Activated naive CD4-positive, alpha-beta T cell treated with anti-CD3 and anti-CD28 coated beads, Interleukin-2, amount 50 U/mL, for 24 hours (primary cell): ENCODE measurements around the gene BCKDK.
"Not testable (repeated sequence)": the region's sequence is repeated elsewhere in the genome, so short reads cannot be mapped to it uniquely, and the experiment has no call there.

ENCODE experiments used
- H3K27ac Mint-ChIP-seq: one replicate; pipeline ENCODE4 v1.8.0; 2021; ENCODE audit warnings: mild to moderate bottlenecking, mixed read lengths
- H3K27me3 Mint-ChIP-seq: one replicate; pipeline ENCODE4 v1.8.0; 2021; ENCODE audit warnings: mixed read lengths
- H3K36me3 Mint-ChIP-seq: one replicate; pipeline ENCODE4 v1.8.0; 2021; ENCODE audit warnings: mixed read lengths
- H3K4me1 Mint-ChIP-seq: one replicate; pipeline ENCODE4 v1.8.0; 2021; ENCODE audit warnings: mixed read lengths
- H3K4me3 Mint-ChIP-seq: one replicate; pipeline ENCODE4 v1.8.0; 2021; ENCODE audit warnings: mild to moderate bottlenecking, mixed read lengths
- H3K9me3 Mint-ChIP-seq: one replicate; pipeline ENCODE4 v1.8.0; 2021; ENCODE audit warnings: mixed read lengths

The BCKDK gene

DNA sequence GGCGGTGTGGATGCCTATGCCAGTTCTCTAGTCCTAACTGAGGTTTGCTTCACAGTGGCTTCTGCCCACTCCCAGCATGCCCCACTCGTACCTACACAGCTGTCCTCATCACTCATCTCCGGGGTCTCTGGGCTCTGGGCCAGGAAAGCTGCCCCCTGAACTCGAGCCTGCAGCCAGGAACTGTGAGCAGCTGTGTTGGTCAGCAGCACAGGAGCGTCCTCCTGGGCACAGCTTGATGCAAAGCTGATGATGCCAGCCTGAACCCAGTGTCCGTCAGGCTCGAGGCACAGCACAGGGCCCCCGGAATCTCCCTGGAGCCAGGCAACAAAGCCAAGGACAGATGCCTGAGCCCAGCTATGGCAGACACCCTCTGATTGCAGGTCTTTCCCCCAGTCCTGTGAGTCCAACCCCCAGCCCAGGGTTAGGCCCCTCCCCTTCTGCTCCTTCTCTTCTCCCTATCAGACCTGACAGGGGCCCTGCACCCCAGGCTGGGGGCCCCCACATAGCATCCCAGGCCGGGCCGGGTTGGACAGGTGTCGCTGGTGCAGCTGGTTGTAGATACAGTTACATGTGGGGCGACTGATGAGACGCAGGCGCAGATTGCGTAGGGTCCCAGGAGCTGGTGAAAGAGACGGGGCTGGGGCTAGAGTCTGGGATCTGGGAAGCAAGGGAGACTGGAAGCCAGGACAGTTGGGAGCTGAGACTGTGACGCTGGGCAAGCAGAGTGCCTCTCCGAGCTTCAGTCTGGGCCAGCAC is 22.1 kb upstream of the BCKDK start:
- Mint-ChIP-seq H3K9me3 (no peaks in the 10 kb centered on the region), H3K4me3 (no peak overlapping the region), H3K4me1 (peaks cover 6% of the 10 kb centered on the region), H3K36me3 (no peaks in the 10 kb centered on the region), H3K27ac (no peak overlapping the region), H3K27me3 (no peaks in the 10 kb centered on the region)

DNA sequence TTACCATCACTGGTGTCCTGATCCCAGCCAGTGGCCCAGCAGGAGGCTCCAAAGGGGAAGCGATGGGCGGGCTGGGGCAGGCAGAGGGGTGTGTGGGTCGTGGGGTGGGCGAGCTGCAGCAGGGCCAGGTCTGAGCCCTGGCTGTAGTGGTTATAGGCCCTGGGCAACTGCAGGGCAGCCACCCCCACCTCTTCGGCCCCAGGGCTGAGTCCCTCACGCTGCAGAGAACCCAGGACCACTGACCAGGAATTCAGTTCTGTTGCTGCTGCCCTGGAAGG is 21.6 kb upstream of the BCKDK start:
- Mint-ChIP-seq H3K27me3 (no peaks in the 10 kb centered on the region), H3K36me3 (no peaks in the 10 kb centered on the region), H3K27ac (no peak overlapping the region), H3K9me3 (no peaks in the 10 kb centered on the region), H3K4me1 (peaks cover 6% of the 10 kb centered on the region), H3K4me3 (no peak overlapping the region)

DNA sequence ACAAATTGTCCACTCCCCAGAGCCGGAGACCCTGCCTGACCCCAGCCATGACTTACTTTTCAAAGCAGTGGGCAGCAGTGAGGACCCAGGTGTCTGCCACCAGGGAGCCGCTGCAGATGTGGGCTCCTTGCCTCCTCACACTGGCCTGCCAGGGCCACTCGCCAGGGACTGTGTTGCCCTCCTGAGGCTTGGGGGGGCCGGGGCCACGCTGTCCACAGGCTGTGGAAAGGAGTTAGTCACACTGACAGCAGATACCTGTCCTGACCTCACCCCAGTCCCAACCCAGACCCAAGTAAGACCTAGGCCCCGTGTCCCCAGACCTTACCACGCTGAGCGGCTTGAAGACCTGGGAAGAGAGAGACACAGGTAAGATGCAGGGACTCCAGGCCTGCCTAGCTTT is 20.7 kb upstream of the BCKDK start:
- Mint-ChIP-seq H3K36me3 (no peaks in the 10 kb centered on the region), H3K27ac (no peak overlapping the region), H3K4me3 (no peak overlapping the region), H3K27me3 (no peaks in the 10 kb centered on the region), H3K9me3 (no peaks in the 10 kb centered on the region), H3K4me1 (peaks cover 1% of the 10 kb centered on the region)

DNA sequence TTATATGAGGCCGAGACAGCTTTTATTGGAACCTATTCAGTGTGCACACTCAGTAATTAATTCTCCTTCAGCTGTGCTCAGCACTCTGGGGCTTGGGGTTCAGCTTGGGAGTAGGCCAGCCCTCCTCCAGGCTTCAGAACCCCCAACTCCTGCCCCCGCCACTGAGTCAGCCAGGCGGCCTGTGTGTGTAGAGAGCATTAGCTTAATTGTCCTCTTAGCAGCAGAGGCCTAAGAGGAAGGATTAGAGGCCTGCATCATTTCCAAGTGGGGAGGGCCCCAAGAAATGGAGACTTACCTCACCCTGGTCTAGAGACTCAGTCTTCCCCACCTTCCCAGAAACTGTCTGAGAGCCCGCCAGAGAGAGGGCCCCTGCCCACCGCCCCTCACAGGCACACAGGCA is 20.2 kb upstream of the BCKDK start:
- no peaks in the 10 kb centered on the region for H3K4me1 Mint-ChIP-seq
- H3K4me3 Mint-ChIP-seq, result no peak overlapping the region
- no peaks in the 10 kb centered on the region for H3K27me3 Mint-ChIP-seq
- H3K9me3 Mint-ChIP-seq, result no peaks in the 10 kb centered on the region
- H3K36me3 Mint-ChIP-seq, result no peaks in the 10 kb centered on the region
- no peak overlapping the region for H3K27ac Mint-ChIP-seq

DNA sequence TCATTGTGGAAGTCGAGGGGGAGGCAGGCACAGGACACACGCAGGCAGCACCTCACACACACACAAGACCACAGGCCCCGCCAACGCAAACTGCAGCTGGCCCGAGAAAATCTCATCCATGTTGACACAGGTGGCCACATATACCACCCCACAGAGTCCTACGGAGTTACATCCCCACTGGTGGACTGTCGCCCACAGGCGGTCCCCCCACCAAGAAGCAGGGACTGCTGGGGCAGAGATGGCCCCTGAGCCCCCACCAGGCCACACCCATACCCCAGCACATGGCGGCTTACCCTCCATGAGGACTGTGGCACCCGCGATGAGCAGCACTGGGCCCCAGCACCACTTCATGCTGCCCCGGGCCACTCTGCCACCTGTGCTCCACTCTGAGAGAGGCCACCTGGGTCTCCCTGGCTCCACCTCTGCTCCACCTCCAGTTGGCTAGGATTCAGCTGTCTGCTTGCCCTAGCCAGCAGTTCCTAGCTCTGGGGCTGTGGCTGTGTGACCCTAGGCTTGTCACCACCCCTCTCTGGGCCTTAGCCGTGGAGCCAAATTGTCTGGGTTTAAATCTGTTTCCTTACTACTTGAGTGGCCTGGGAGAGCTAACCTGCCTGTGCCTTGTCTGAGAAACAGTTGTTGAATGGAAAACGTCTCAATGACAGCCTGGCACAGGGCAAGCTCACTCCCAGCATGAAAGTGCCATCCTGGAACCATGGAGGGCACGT is 19.6 kb upstream of the BCKDK start, which contains the start of gene PRSS53:
PRSS53 (minus strand) TSS at position 485 of the 725 bp plus-strand sequence; CDS start at position 351, 134 bp downstream.
- no peaks in the 10 kb centered on the region for H3K9me3 Mint-ChIP-seq
- no peak within 1 kb of the TSS for H3K4me3 Mint-ChIP-seq
- H3K27ac Mint-ChIP-seq, result no peak within 1 kb of the TSS
- H3K36me3 Mint-ChIP-seq, result no peaks in the 10 kb centered on the region
- peaks cover 5% of the 10 kb centered on the region for H3K4me1 Mint-ChIP-seq
- no peaks in the 10 kb centered on the region for H3K27me3 Mint-ChIP-seq

DNA sequence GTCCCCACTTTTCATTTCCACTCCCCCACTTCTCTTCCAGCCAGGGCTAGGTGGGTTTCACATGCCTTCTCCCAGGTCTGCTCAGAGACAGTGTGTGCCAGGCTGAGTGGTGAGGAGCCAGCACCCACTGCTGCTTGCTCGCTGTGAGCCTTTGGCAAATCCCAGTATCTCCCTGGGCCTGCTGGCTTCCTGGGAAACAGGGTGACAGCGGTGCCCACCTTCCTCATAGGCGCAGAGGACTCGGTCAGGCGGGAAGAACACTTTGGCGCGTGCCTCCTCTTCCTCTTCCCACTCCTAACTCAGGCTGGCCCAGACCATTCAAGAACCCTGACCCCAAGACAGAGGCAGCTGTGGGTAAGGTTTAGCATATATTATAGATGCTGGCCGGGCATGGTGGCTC is 19.0 kb upstream of the BCKDK start:
- Mint-ChIP-seq H3K36me3 (no peaks in the 10 kb centered on the region), H3K4me1 (peaks cover 9% of the 10 kb centered on the region), H3K9me3 (no peaks in the 10 kb centered on the region), H3K27ac (no peak overlapping the region), H3K4me3 (no peak overlapping the region), H3K27me3 (no peaks in the 10 kb centered on the region)

DNA sequence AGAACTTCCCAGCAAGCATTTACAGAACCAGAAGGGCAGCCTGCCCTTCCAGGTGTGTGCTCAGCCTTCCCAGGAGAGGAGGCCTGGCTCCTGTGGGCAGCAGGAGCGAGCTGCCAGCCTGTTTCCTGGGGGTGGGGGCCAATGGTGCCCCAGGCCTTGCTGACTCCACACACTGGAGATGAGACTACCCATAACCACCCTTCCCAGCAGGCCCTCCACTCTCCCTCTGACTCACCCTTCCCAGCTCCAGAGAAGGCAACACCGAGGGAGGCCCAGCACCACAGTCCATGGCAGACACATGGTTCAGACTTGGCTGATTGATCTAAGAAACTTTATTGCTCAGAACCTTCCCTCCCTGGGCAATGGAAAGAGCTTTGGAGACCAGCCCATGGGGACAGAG is 17.6 kb upstream of the BCKDK start:
- H3K27me3 Mint-ChIP-seq, result no peaks in the 10 kb centered on the region
- peaks cover 16% of the 10 kb centered on the region for H3K4me1 Mint-ChIP-seq
- H3K9me3 Mint-ChIP-seq, result no peaks in the 10 kb centered on the region
- H3K4me3 Mint-ChIP-seq, result no peak overlapping the region
- no peak overlapping the region for H3K27ac Mint-ChIP-seq
- no peaks in the 10 kb centered on the region for H3K36me3 Mint-ChIP-seq

DNA sequence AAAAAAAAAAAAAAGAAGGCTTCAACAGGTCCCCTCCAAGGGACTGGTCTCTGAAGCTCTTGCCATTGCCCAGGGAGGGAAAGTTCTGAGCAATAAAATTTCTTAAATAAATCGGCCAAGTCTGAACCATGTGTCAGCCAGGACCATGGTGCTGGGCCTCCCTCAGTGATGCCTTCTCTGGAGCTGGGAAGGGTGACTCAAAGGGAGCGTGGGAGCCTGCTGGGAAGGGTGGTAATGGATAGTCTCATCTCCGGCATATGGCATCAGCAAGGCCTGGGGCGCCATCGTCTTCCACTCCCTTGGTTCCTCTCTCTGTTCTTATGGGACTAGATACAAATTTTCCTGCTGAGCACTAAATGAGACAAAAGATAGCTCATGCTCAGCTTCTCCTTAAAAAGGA is 15.9 kb upstream of the BCKDK start:
- Mint-ChIP-seq H3K9me3 (no peaks in the 10 kb centered on the region), H3K27ac (no peak overlapping the region), H3K4me1 (peaks cover 24% of the 10 kb centered on the region), H3K27me3 (no peaks in the 10 kb centered on the region), H3K36me3 (no peaks in the 10 kb centered on the region), H3K4me3 (peak overlapping the region; percentile 39)

DNA sequence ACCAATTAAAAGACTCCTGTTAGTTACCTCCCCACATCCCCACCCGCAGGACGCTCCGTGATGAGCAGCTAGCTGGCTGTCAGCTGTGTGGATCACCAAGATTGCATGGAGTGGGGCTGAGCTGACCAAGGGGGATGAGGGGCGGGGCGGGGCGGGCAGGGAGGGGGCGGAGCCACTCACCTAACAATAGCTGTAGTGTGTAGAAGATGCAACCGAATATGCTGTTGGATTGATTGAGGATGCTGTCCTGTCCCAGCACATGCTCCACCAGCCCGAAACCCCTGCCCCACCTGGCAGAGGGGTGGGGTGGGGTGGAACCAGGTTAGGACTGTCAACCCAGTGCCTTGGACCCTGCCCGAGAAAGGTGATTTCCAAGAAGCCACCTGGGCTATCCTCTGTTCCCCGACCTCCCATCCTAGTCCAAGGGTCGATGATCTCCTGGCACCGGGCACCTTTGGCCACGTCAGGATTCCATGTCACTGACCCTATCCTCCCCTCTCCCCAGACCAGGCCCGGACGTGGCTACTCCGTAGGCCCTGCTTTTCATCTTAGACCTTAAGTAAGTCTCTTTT is 15.0 kb upstream of the BCKDK start:
- peaks cover 24% of the 10 kb centered on the region for H3K4me1 Mint-ChIP-seq
- H3K4me3 Mint-ChIP-seq, result peak overlapping the region; percentile 54
- no peaks in the 10 kb centered on the region for H3K9me3 Mint-ChIP-seq
- no peaks in the 10 kb centered on the region for H3K36me3 Mint-ChIP-seq
- peak overlapping the region; percentile 41 for H3K27ac Mint-ChIP-seq
- no peaks in the 10 kb centered on the region for H3K27me3 Mint-ChIP-seq

DNA sequence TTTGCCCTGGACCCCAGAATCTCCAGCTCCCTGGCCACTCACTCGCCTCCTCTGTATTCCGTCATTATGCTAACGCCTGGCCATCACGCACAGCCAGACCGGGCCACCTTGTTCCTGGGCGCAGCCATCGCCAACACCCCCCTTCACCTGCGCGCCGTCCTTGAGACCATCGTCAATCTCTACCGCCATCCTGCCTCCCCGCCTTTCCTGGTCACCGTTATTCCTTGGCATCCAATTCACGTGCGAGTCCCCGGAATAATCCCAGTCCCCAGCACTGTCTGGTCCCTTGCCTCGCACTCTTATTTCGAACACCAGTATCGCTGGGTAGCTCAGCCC is 14.1 kb upstream of the BCKDK start:
- H3K36me3 Mint-ChIP-seq, result no peaks in the 10 kb centered on the region
- H3K4me1 Mint-ChIP-seq, result peaks cover 24% of the 10 kb centered on the region
- peak overlapping the region; percentile 94 for H3K27ac Mint-ChIP-seq
- peak overlapping the region; percentile 99 for H3K4me3 Mint-ChIP-seq
- H3K27me3 Mint-ChIP-seq, result no peaks in the 10 kb centered on the region
- H3K9me3 Mint-ChIP-seq, result no peaks in the 10 kb centered on the region

DNA sequence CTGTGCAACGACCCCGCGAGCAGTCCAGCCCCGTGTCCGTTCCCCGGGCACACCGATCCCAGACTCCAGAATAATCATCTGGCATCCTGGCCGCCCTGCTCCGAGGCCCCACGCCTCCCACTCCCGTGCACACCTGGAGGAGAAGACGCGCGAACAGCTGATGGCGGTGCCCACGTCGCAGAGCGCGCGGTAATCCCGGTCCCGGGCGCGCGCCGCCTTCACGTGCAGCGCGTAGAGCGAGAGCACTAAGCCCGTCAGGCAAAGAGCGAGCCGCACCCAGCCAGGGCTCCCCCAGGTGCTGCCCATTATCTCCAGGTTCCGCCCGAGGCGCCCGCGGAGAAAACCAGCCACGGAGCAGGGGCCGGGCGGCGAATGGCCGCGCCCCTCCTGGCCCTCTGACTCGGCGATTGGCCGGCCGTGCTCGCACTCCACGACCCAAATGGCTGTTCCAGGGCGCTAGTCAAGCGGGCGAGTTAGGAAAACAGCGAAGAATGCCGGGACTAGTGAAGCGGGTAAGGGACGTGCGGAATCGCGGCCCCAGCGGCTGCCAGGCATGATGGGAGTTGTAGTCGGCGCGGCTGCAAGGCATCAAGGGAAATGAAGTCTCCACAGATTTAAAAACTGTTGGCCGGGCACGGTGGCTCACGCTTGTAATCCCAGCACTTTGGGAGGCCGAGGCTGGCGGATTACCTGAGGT is 13.6 kb upstream of the BCKDK start, which contains the start of gene VKORC1:
VKORC1 (minus strand) TSS at position 374 of the 697 bp plus-strand sequence; CDS start at position 306, 68 bp downstream.
- Mint-ChIP-seq H3K4me3 (peak within 1 kb of the TSS; percentile 99), H3K36me3 (no peaks in the 10 kb centered on the region), H3K27ac (peak within 1 kb of the TSS; percentile 94), H3K27me3 (no peaks in the 10 kb centered on the region), H3K4me1 (peaks cover 24% of the 10 kb centered on the region), H3K9me3 (no peaks in the 10 kb centered on the region)

DNA sequence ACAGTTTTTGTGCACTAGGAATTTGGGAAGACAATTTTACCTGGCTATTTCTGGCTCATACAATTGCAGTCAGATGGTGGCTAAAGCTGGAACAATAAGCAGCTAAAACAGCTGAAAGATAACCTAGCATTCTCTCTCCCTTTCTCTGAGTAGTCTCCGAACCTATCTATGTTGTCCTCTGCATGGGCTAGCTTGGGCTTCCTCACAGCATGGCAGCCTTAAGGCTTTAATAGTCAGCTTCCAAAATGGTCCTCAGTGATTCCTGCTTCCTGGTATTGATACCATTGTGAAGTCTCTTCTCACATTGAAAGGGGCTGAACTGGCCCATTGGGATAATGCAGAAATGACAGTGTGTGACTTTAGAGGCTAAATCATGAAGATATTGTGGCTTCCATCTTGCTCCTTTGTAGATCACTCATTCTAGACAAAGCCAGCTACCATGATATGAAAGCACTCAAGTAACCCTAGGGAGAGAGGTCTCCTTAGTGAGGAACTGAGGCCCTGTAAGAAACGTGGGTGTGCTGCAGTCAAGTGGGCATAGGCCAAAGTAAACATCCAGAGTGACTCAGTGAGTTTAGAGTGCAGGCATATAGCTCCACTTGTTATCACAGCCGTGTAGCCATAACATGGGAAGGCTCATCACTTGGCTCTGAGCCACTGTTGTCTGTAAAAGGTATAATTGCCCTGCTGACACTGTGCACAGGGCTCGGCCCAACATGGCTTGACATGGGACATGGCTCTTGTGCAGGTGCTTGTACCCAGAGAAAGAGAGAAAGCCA is 8.1 kb upstream of the BCKDK start:
- H3K4me1 Mint-ChIP-seq, result peaks cover 12% of the 10 kb centered on the region
- no peaks in the 10 kb centered on the region for H3K36me3 Mint-ChIP-seq
- H3K27ac Mint-ChIP-seq, result no peak overlapping the region
- H3K9me3 Mint-ChIP-seq, result no peaks in the 10 kb centered on the region
- no peaks in the 10 kb centered on the region for H3K27me3 Mint-ChIP-seq
- no peak overlapping the region for H3K4me3 Mint-ChIP-seq

DNA sequence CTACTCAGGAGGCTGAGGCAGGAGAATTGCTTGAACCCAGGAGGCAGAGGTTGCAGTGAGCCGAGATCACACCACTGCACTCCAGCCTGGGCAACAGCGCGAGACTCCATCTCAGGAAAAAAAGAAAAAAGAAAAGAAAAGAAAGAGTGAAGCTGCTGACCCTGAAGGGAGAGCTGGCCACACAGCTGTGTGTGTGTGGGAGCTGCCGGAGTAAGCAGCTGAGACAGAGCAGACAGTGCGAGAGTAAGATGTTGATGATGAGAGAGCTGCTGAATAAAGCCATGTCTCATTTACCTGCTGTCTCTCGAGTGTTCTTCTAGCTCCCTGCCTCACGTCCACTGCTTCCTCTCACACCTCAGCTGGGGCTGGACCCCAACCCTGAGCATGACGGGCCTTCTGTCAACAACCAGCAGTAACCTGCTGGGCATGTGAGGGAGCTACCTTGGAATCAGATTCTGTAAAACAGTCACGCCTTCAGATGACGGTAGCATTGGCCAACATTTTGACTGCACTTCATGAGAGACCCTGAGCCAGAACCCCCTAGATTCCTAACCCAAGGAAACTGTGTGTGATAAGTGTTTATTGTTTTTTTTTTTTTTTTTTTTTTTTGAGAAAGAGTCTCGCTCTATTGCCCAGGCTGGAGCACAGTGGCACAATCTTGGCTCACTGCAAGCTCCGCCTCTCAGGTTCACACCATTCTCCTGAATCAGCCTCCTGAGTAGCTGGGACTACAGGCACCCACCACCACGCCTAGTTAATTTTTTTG is 7.1 kb upstream of the BCKDK start:
- H3K36me3 Mint-ChIP-seq, H3K27ac Mint-ChIP-seq, H3K4me1 Mint-ChIP-seq, H3K4me3 Mint-ChIP-seq, H3K27me3 Mint-ChIP-seq, H3K9me3 Mint-ChIP-seq: not testable (repeated sequence)

DNA sequence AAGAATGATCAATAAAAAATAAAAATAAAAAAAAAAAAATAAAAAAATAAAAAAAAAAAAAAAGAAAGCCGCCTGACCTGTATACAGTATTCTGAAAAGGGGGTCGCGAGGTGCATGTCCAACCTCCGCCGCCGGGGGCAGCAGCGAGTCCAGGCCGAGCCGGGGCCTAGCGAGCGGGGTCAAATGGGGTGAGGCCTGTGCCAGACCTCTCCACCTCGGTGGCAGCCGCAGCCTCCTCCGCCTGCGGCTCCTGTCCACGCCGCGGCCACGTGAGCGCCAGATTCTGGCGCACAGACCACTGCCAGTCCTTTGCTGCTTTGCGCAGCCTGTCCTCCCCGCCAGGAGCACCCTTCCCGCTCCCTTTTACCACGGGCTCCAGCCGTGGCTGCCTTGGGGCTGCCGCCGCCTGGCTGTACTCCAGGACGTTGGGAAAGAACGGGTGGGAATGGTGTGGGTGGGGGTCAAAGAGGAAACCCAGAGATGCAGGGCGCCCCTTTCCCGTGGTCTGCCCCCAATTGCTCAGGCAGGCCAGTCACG is 2.4 kb upstream of the BCKDK start:
- no peak overlapping the region for H3K27ac Mint-ChIP-seq
- H3K36me3 Mint-ChIP-seq, result no peaks in the 10 kb centered on the region
- no peaks in the 10 kb centered on the region for H3K27me3 Mint-ChIP-seq
- H3K4me1 Mint-ChIP-seq, result peaks cover 19% of the 10 kb centered on the region
- no peaks in the 10 kb centered on the region for H3K9me3 Mint-ChIP-seq
- peak overlapping the region; percentile 26 for H3K4me3 Mint-ChIP-seq
